ENCODE measurements around the gene GADD45B. TPM values are rescaled to one million over a fixed set of nuclear protein-coding genes. Genes with fewer than 3 reads are reported as not detected.
"Not testable (repeated sequence)": the region's sequence is repeated elsewhere in the genome, so short reads cannot be mapped to it uniquely, and the experiment has no call there.

Gene GADD45B
- total RNA-seq, 1 experiment from 2014 or later, result 36.4 TPM

GRCh38 chr19:2457394-2458037 is 18.4 kb upstream of the GADD45B start:
- no peaks in the 10 kb centered on the region for H3K27me3 ChIP-seq
- H3K36me3 ChIP-seq, result peaks cover 2% of the 10 kb centered on the region; the same call in 1 of the 2 replicates
- DNase-seq, result no peak
- H3K9me3 ChIP-seq, result no peaks in the 10 kb centered on the region
- peak overlapping the region; percentile 52 for H3K4me3 ChIP-seq

DNA sequence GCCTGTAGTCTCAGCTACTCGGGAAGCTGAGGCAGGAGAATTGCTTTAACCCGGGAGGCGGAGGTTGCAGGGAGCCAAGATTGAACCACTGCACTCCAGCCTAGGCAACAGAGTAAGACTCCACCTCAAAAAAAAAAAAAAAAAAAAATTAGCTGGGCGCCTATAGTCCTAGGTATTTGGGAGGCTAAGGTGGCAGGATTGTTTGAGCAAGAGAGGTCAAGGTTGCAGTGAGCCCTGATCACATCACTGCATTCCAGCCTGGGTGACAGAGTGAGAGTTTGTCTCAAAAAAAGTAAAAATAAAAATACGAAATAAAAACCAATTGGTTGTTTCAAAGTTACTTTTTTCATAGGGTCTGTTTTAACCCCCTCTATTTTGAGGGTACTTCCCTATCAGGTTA is 17.9 kb upstream of the GADD45B start:
- peaks cover 2% of the 10 kb centered on the region; the same call in 1 of the 2 replicates for H3K36me3 ChIP-seq
- DNase-seq, result no peak
- H3K4me3 ChIP-seq, result no peak overlapping the region
- H3K27me3 ChIP-seq, result no peaks in the 10 kb centered on the region
- H3K9me3 ChIP-seq, result no peaks in the 10 kb centered on the region

DNA sequence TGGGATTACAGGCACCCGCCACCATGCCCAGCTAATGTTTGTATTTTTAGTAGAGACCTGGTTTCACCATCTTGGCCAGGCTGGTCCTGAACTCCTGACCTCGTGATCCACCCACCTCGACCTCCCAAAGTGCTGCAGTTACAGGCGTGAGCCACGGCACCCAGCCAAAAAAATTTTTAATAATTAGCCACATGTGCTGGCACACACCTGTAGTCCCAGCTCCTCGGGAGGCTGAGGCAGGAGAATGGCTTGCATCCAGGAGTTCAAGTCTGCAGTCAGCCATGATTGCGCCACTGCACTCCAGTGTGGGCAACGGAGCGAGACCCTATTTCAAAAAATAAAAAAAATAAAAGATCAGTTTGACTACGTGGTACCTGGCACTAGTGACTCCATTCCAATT is 17.2 kb upstream of the GADD45B start:
- not testable (repeated sequence) for H3K9me3 ChIP-seq, H3K4me3 ChIP-seq, H3K27me3 ChIP-seq, H3K36me3 ChIP-seq, DNase-seq

- no peaks in the 10 kb centered on the region for H3K9me3 ChIP-seq
- H3K4me3 ChIP-seq, result no peak overlapping the region
- no peak for DNase-seq
- peaks cover 2% of the 10 kb centered on the region; the same call in 1 of the 2 replicates for H3K36me3 ChIP-seq
- H3K27me3 ChIP-seq, result no peaks in the 10 kb centered on the region
These were observed 15.7 kb upstream of the GADD45B start for GRCh38 chr19:2460245-2460644.

- Histone ChIP-seq H3K9me3 (no peaks in the 10 kb centered on the region), H3K36me3 (peaks cover 2% of the 10 kb centered on the region; the same call in 1 of the 2 replicates), H3K4me3 (peak overlapping the region; percentile 63), H3K27me3 (no peaks in the 10 kb centered on the region)
- peak; percentile 84 for DNase-seq
These were observed 13.9 kb upstream of the GADD45B start for GRCh38 chr19:2461751-2462634.

DNA sequence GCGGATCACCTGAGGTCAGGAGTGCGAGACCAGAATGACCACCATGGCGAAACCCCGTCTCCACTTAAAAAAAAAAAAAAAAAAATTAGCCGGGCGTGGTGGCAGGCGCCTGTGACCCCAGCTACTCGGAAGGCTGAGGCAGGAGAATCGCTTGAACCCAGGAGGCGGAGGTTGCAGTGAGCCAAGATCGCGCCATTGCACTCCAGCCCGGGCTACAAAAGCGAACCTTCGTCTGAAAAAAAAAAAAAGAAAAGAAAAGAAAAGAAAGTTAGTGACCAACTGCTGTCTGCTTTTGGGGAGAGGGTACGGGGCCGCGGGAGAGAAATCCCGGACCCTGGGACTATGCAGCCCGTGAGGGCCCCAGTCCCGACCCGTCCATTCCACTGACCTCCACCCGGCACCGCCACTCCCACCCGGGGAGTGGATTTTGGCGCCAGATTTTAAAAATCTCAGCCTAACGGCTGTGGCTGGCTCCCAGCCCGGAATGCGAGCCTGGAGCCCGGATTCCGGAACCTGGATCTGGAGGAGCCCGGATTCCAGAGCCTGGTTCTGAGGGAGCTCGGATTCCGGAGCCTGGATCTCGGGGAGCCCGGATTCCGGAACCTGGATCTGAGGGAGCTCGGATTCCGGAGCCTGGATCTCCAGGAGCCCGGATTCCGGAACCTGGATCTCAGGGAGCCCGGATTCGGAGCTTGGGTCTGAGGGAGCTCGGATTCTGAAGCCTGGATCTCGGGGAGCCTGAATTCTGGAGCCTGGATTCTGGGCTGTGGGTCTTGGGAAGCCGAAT is 13.1 kb upstream of the GADD45B start:
- H3K9me3 ChIP-seq, result no peaks in the 10 kb centered on the region
- peak; percentile 93 for DNase-seq
- H3K4me3 ChIP-seq, result peak overlapping the region; percentile 63
- no peaks in the 10 kb centered on the region for H3K36me3 ChIP-seq
- H3K27me3 ChIP-seq, result no peaks in the 10 kb centered on the region

GRCh38 chr19:2463694-2464093 is 12.2 kb upstream of the GADD45B start:
- not testable (repeated sequence) for H3K27me3 ChIP-seq, H3K36me3 ChIP-seq, H3K4me3 ChIP-seq, DNase-seq, H3K9me3 ChIP-seq

DNA sequence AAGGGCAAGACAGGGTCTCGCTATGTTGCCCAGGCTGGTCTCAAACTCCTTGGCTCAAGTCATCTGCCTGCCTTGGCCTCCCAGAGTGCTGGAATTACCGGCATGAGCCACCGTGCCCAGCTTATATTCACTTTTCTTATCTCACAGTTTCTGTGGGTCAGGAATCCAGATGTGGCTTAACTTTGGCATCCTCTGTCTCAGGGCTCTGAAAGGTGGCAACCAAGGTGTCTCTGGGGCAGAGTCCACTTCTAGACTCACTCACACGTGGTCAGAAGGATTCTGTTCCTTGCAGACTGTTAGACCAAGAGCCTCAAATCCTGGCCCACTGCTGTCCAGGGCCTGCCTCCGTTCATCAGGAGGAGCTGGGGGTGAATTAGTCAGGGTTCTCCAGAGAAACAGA is 11.5 kb upstream of the GADD45B start:
- DNase-seq, result no peak
- H3K9me3 ChIP-seq, result no peaks in the 10 kb centered on the region
- no peaks in the 10 kb centered on the region for H3K27me3 ChIP-seq
- H3K4me3 ChIP-seq, result no peak overlapping the region
- no peaks in the 10 kb centered on the region for H3K36me3 ChIP-seq

- DNase-seq, result no peak
- Histone ChIP-seq H3K9me3 (no peaks in the 10 kb centered on the region), H3K36me3 (no peaks in the 10 kb centered on the region), H3K4me3 (no peak overlapping the region), H3K27me3 (no peaks in the 10 kb centered on the region)
These were observed 7.3 kb upstream of the GADD45B start for GRCh38 chr19:2468596-2468995.

- Histone ChIP-seq H3K9me3 (no peaks in the 10 kb centered on the region), H3K36me3 (no peaks in the 10 kb centered on the region), H3K27me3 (no peaks in the 10 kb centered on the region), H3K4me3 (no peak overlapping the region)
- DNase-seq, result peak; percentile 19
These were observed 6.6 kb upstream of the GADD45B start for GRCh38 chr19:2469102-2469914.

DNA sequence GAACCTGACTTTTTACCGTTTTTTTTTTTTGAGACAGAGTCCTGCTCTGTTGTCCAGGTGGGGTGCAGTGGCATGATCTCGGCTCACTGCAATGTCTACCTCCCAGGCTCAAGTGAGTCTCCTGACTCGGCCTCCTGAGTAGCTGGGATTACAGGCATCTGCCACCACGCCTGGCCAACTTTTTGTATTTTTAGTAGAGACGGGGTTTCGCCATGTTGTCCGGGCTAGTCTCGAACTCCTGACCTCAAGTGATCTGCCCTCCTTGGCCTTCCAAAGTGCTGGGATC is 6.1 kb upstream of the GADD45B start:
- H3K9me3 ChIP-seq, DNase-seq: not testable (repeated sequence)

GRCh38 chr19:2474232-2475017 is 1.5 kb upstream of the GADD45B start:
- Histone ChIP-seq H3K36me3 (peaks cover 19% of the 10 kb centered on the region), H3K4me3 (peak overlapping the region; percentile 99), H3K27me3 (no peaks in the 10 kb centered on the region), H3K9me3 (no peaks in the 10 kb centered on the region)
- DNase-seq, result peak; percentile 88

More for the DNA sequence above, 6.1 kb upstream of the GADD45B start:
- H3K4me3 ChIP-seq, H3K27me3 ChIP-seq, H3K36me3 ChIP-seq: not testable (repeated sequence)

DNA sequence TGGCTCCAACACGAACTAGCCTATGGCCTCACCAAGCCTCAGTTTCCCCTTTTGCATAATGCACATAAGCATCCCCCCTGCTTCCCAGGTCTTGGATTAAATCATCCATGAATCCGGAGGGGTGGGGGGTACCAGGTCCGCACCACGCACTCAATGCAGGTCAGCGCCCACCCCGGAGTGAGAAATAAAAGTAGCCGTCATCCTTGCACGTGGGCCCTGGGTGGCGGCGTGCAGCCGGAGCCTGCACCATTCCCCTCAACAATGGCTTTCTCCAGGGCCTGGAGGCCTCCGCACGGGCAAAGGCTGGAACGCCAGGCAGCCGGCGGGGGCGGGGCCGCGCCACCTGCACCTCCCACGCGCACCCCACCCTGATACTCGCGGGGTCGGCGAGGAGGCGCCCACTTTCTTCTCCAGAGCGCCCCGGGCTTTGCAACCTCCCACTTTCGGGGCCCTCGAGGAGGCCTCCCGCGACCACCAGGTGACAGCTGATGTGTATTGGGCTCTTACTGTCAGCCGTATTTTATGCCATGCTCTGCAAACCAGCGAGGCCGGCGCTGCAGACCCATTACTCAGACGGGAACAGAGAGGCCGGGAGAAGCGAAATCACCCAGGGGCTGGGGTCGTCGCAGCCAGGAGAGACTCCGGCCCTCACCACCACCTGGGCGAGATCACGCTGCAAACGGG is 767 bp upstream of the GADD45B start:
- Histone ChIP-seq H3K9me3 (no peaks in the 10 kb centered on the region), H3K27me3 (no peaks in the 10 kb centered on the region), H3K4me3 (peak overlapping the region; percentile 99), H3K36me3 (peaks cover 19% of the 10 kb centered on the region)
- peak; percentile 63 for DNase-seq

- Histone ChIP-seq H3K27me3 (no peaks in the 10 kb centered on the region), H3K4me3 (peak overlapping the region; percentile 99), H3K36me3 (peaks cover 19% of the 10 kb centered on the region), H3K9me3 (no peaks in the 10 kb centered on the region)
- DNase-seq, result peak; percentile 88
These were observed 669 bp downstream of the GADD45B start for GRCh38 chr19:2476451-2477140.

Measured in MG63 (cell line).